Lower leg skin (tissue), 4 donors: ENCODE measurements around the gene DSCAML1. TPM values are rescaled to one million over a fixed set of nuclear protein-coding genes. Genes with fewer than 3 reads are reported as not detected.
"Not testable (repeated sequence)": the region's sequence is repeated elsewhere in the genome, so short reads cannot be mapped to it uniquely, and the experiment has no call there.

Experiments
- DNase-seq, 2 donors: peaks; one replicate each; pipeline ENCODE4 v3.0.0-alpha.2; 2019; ENCODE audit warnings: low spot score in 2 of 2
- H3K4me3 ChIP-seq: fragments of 200-600 bp; sonication (generic); 2 replicates; pipeline ENCODE4 v1.5.1; 2017; ENCODE audit warnings: mild to moderate bottlenecking, low read depth; ENCODE audit not compliant: poor library complexity, severe bottlenecking
- POLR2A ChIP-seq, 2 donors: fragments of 450-650 bp; IDR thresholded peaks; one replicate each; pipeline ENCODE4 v1.6.1; 2016 to 2017; ENCODE audit warnings: antibody characterized with exemption in 2 of 2, mild to moderate bottlenecking in 1 of 2, moderate library complexity in 1 of 2
- WGBS, 2 donors: methylation state at CpG; one replicate each; pipeline ENCODE4 v1.1.5; 2018; 5-methylcytosine and 5-hydroxymethylcytosine counted together
- intact Hi-C: fragments of 100-400 bp; cut with DNase I; formaldehyde crosslinking; loops from one replicate; pipeline ENCODE4 v1.15.0; 2023; ENCODE audit warnings: low total_unique reads
- total RNA-seq, 4 donors: library from RNA; depleted of rRNA; stranded (reverse); fragments of >200 nt; gene quantifications; one replicate each; pipeline ENCODE4 v1.1.0, GENCODE V29; 2016
- TF ChIP-seq, protein P1 (sequence below), 3 donors: fragments of 450-650 bp; IDR thresholded peaks; one replicate each; pipeline ENCODE4 v1.5.1; 2016; ENCODE audit warnings: antibody characterized with exemption in 3 of 3, mild to moderate bottlenecking in 3 of 3, moderate library complexity in 2 of 3

Gene DSCAML1
- total RNA-seq, 4 donors from 2014 or later, result 0.07 to 0.13 (median 0.08) TPM

DNA sequence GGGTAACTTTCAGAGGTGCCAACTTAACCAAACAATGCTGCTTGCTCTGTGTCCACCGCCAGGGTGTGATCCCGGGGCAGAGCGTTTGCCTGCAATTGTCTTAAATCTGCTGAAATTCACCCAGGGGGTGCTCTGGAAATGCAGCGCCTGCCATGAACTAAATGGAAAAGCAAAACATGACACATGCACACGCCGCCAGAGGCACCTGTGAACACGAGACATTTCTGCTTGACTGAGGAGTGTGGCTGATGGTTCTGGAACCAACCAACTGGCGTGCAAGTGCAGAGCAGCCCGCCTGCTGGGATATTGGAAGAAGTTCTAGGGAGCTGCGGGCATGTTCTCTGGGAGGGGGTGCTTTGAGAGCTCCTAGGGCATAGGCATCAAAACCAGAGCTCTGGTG lies 30.4 kb downstream of the DSCAML1 start:
- WGBS, 2 donors, result 82 to 84% methylated on average over 10 of the region's 10 CpGs

DNA sequence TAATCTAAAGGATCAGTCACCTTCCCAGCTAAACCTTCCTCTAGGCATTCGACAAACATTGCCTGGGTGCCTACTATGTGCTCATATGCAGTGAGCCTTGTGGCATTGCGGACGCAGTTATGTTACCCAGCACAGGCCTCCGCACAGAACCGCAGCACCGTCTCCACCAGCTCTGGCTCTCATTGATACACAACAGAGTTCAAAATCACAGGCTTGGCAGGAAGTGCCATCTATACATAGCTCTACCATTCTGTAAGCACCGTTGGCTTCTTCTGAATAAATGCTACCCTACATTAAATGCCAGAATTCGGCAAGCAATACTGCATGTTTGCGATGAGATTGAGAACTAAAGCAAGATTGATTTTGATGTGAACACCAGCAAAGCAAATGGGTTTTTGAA lies 31.0 kb downstream of the DSCAML1 start:
- 84 to 88% methylated on average over 9 of the region's 9 CpGs for WGBS, 2 donors
- H3K4me3 ChIP-seq, result no peak overlapping the region
- TF ChIP-seq POLR2A (IDR thresholded peaks at IDR 0.05), result no peak
- TF ChIP-seq, protein P1, sequence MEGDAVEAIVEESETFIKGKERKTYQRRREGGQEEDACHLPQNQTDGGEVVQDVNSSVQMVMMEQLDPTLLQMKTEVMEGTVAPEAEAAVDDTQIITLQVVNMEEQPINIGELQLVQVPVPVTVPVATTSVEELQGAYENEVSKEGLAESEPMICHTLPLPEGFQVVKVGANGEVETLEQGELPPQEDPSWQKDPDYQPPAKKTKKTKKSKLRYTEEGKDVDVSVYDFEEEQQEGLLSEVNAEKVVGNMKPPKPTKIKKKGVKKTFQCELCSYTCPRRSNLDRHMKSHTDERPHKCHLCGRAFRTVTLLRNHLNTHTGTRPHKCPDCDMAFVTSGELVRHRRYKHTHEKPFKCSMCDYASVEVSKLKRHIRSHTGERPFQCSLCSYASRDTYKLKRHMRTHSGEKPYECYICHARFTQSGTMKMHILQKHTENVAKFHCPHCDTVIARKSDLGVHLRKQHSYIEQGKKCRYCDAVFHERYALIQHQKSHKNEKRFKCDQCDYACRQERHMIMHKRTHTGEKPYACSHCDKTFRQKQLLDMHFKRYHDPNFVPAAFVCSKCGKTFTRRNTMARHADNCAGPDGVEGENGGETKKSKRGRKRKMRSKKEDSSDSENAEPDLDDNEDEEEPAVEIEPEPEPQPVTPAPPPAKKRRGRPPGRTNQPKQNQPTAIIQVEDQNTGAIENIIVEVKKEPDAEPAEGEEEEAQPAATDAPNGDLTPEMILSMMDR (IDR thresholded peaks at IDR 0.05), result no peak
- DNase-seq, result no peak
- intact Hi-C loops, result no loop called here

More for the DNA sequence above, 30.4 kb downstream of the DSCAML1 start:
- H3K4me3 ChIP-seq, result no peak overlapping the region
- DNase-seq, result no peak
- TF ChIP-seq, protein P1 (IDR thresholded peaks at IDR 0.05), result no peak
- TF ChIP-seq POLR2A (IDR thresholded peaks at IDR 0.05), result no peak
- intact Hi-C loops, result no loop called here

GRCh38 chr11:117765068-117765467 lies 31.9 kb downstream of the DSCAML1 start:
- WGBS, 2 donors, result 67 to 71% methylated on average over 5 of the region's 5 CpGs
- intact Hi-C loops, result no loop called here
- H3K4me3 ChIP-seq, result no peak overlapping the region
- no peak for TF ChIP-seq POLR2A (IDR thresholded peaks at IDR 0.05)
- TF ChIP-seq, protein P1 (IDR thresholded peaks at IDR 0.05), result no peak
- DNase-seq, result no peak

GRCh38 chr11:117763465-117763864 lies 33.6 kb downstream of the DSCAML1 start:
- intact Hi-C loops, DNase-seq, H3K4me3 ChIP-seq: not testable (repeated sequence)
- WGBS, 2 donors, result 66 to 71% methylated on average over 5 of the region's 5 CpGs

GRCh38 chr11:117761993-117762392 lies 35.0 kb downstream of the DSCAML1 start:
- TF ChIP-seq, protein P1 (IDR thresholded peaks at IDR 0.05), result no peak
- no peak for TF ChIP-seq POLR2A (IDR thresholded peaks at IDR 0.05)
- intact Hi-C loops, result no loop called here
- H3K4me3 ChIP-seq, result no peak overlapping the region
- WGBS, 2 donors, result 63% methylated on average over 7 of the region's 7 CpGs
- DNase-seq, result no peak

DNA sequence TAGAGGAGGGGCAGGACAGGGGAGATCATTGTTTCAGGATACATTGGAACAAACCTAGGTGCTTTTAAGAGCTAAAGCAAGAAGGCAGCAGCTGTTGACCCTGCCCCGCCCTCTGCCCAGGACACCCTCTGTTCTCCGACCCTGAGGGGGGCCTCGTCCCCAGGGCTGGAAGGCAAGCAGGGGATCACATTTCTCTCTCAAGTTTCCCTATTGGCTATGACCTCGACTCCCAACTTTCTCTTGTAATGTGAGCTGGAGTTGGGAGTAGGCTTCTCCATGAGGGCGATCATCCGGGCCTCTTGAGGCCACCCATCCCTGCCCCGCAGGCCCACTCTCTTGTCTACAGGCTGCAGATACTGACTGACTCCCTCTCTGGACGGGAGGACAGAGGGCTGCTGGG lies 37.7 kb downstream of the DSCAML1 start:
- no peak for DNase-seq
- no peak overlapping the region for H3K4me3 ChIP-seq
- TF ChIP-seq, protein P1 (IDR thresholded peaks at IDR 0.05), result no peak
- 73 to 81% methylated on average over 8 of the region's 8 CpGs for WGBS, 2 donors
- intact Hi-C loops, result no loop called here
